ENCODE results near the gene TFDP3.

TFDP3 gene

DNA sequence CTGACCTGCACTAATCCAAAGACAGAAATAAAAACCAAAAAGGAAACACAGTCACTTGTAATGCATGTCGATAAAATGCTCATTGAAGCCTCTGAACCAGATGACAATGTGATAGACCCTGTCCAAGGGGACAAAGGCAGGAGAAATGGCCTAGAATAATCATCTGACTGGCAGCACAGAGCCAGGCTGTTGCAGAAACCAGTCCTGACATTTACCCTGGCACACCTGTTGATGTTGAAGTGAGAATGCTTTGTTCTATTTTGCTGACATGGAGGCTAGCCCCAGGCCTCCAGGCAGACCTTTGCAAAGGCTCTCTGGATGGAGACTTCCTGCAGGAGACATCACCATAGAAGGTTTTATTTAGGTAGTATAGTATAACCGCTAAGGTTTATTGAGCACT is 41.0 kb downstream of the TFDP3 start:
- no peak overlapping the region for H3K4me3 ChIP-seq (ENCODE audit: low read depth, low read length)
- DNase-seq (ENCODE audit: low read depth) = no peak
- TF ChIP-seq CTCF (IDR thresholded peaks at IDR 0.05; ENCODE audit: insufficient read depth, low read depth, low read length, missing control alignments) = no peak

DNA sequence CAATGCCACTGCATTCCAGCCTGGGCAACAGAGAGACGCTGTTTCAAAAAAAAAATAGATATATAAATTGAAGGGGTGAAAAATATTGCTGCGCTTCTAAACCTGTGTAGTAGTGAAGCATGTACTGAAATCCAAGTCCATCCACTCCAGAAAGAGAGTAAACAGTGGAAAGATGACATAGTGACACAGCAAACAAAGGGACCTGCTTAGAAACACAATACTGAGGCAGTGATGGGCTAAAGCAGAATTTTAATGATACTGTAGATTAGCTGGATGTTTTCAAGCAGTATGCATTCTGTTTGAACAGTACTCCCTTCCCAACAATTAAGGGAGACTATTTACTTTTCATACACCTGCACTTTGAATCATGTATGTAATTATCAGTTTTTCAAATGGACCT is 42.5 kb downstream of the TFDP3 start:
- DNase-seq (ENCODE audit: low read depth) = no peak
- TF ChIP-seq CTCF (IDR thresholded peaks at IDR 0.05; ENCODE audit: insufficient read depth, low read depth, low read length, missing control alignments) = no peak
- H3K4me3 ChIP-seq (ENCODE audit: low read depth, low read length) = no peak overlapping the region

GRCh38 chrX:133175162-133175561 is 43.0 kb downstream of the TFDP3 start:
- no peak overlapping the region for H3K4me3 ChIP-seq (ENCODE audit: low read depth, low read length)
- TF ChIP-seq CTCF (IDR thresholded peaks at IDR 0.05; ENCODE audit: insufficient read depth, low read depth, low read length, missing control alignments) = no peak
- DNase-seq (ENCODE audit: low read depth) = no peak

DNA sequence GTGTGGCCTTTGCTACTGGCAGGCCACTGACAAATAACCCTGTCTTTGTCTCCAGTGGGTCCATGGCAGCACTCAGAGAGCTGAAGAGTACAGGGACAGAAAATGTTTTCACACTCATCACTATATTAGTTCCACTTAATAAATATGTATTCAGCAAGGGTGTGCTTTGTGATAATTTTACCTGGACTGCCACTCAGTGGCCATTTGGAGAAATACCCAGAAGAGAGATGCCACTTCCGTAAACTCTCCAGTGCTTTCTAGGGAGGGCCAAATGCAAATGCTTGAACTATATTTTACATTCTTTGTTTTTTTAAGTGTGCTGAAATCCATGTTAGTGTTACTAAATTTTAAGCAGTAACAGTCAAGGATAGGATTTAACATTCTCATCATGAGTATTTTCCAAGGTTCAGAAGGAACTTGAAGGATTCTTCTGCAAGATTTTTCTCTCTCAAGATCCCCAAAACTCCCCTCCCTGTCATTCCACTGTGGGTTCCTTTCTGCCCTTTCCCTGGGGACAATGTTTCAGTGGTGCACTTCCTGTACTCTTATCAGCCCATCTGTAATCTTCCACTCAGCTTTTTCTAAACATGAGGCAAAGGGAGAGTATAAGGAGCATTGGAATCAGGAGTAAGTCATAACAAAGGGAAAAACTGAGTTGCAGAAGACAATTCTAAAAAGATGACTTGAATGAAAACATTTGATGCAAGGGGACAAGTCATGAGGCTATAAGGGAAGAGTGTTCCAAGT is 46.0 kb downstream of the TFDP3 start:
- no peak overlapping the region for H3K4me3 ChIP-seq (ENCODE audit: low read depth, low read length)
- peak; percentile 16 for DNase-seq (ENCODE audit: low read depth)
- peak; percentile 24 for TF ChIP-seq CTCF (IDR thresholded peaks at IDR 0.05; ENCODE audit: insufficient read depth, low read depth, low read length, missing control alignments)

Data from GM12865 (cell line).